CD4-positive, alpha-beta T cell treated with Interferon gamma for 1 hour (primary cell): ENCODE measurements around the gene CRYBG1.
A peak's percentile ranks its signal among the peaks of the same experiment; 100 is the strongest.
"Not testable (repeated sequence)": the region's sequence is repeated elsewhere in the genome, so short reads cannot be mapped to it uniquely, and the experiment has no call there.

ENCODE experiments used
- DNase-seq: peaks from one replicate; pipeline ENCODE4 v3.0.0-alpha.2; 2020

CRYBG1 gene

DNA sequence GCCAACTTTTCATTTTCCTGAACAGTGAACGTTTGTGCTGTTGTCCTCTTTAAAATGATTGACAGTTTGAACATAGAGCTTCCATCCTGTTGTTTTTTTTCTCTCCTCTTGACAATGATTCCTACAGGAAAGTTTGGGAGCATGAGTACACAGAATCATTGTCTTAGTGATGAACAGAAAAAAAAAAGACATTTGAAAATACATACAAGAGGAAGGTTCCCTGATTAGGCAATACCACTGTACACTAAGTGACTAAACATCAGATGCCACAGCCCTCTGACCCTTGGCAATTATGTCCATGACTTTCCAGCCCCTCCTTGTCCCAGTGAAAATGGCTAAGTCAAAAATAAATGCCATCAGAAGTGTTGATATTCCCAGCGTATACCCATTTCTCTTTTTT is 197.3 kb downstream of the CRYBG1 start:
- no peak for DNase-seq

DNA sequence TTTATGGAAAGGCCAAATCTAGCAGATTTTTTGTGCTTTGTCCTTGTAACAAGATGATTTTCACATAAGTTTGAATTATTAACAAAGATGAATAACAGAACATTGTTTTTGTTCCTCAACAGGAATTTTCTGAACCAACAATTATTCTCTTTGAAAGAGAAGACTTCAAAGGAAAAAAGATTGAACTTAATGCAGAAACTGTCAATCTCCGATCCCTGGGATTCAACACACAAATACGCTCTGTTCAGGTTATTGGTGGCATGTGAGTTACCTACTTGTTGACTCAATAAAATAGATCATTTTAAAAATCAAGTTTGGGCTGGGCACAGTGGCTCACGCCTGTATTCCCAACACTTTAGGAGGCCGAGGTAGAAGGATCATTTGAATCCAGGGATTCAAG is 197.8 kb downstream of the CRYBG1 start:
- DNase-seq: no peak

DNA sequence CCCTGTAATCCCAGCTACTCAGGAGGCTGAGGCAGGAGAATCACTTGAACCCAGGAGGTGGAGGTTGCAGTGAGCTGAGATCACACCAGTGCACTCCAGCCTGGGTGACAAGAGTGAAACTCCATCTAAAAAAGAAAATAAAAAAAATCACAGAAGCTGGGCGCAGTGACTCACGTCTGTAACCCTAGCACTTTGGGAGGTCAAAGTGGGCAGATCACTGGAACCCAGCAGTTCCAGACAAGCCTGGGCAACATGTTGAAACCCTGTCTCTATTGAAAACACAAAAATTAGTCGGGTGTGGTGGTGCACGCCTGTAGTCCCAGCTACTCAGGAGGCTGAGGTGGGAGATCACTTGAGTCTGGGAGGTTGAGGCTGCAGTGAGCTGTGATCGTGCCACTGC is 199.1 kb downstream of the CRYBG1 start:
- DNase-seq: not testable (repeated sequence)

DNA sequence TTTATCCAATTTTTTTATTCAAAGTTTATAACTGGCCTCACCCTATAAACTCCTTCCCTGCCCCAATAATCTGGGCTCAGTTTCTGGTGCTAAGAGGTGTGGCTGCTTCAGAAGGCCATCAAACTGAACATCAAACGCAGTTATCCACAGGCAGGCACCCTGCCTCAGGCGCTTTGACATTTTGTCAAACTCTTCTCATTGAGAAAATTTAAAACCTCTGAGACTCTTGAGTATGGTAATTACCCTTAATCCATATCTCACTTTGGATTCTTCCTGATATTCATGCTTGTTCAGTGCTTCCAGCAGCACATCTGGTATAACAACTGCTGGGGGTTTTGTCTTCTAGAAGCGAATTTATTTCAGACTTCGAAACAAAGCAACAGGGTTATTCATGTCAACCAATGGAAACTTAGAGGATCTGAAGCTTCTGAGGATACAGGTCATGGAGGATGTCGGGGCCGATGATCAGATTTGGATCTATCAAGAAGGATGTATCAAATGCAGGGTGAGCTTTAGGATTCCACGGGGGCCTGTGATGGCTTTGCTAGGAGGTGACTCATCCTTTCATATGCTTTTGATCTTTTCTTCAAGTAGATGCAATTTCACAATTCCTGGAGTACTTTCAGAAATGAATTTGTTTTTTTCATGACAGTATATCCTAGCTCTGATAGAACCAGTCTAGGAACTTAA is 200.6 kb downstream of the CRYBG1 start:
- no peak for DNase-seq

DNA sequence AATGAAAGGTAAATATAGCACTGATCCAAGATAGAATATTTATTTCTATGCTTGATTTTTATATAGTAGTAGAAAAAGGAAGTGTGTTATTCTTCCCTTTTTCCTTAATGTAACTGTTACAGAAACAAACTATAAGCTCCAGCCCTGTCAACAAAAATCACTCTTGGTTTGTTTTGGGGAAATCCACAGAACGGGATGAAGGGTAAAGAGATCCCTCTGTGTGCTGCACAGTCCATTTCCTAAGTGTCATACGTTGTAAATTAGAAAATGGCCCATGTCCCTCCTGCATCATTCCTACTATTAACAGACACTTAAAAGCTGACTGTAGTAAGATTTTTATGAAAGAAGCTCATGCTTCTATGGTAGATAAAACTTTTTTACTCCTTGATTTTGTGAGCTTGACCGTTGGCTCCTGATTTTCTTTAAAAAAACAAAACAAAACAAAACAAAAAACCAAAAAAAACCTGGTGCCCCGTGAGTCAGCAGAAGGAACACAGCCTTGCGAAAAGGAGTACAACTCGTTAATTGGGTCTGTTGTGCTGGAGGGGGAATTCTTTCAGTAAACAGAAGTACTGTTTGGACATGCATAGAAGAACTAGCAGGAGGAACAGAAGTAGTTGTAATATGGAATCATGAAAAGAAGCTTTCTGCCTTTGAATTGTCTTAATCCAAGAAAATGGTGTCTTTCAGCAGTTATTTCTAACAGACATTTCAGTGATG is 201.3 kb downstream of the CRYBG1 start:
- DNase-seq: no peak

DNA sequence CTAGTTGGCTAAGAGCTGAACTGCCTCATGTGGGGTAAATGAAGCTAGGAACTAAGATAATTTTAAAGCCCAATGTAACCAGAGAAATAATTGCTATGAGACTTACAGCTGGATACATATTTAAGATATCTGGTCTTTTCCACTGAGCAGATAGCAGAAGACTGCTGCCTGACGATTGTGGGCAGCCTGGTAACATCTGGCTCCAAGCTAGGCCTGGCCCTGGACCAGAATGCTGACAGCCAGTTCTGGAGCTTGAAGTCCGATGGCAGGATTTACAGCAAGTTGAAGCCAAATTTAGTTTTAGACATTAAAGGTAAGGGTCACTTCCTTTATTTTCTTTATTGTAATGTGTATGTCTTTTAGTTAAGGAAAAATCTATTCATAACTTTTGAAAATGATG is 203.1 kb downstream of the CRYBG1 start:
- no peak for DNase-seq

DNA sequence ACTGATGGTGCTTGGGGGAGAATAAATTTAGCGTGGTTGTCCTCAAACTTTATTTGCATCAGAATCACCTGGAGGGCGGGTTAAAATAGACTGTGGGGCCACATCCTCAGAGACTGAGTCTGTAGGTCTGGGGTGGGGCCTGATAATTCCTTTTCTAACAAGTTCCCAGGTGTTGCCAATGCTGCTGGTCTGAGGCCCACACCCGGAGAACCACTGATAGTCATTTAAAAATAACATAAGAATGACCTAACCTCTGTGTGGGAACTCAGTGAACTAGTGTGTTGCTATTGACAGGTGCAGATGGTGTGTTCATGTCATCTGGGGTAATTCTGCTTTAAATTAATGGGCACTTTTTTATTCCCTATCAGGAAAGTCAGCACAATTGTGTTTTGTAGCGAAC is 204.0 kb downstream of the CRYBG1 start:
- no peak for DNase-seq

DNA sequence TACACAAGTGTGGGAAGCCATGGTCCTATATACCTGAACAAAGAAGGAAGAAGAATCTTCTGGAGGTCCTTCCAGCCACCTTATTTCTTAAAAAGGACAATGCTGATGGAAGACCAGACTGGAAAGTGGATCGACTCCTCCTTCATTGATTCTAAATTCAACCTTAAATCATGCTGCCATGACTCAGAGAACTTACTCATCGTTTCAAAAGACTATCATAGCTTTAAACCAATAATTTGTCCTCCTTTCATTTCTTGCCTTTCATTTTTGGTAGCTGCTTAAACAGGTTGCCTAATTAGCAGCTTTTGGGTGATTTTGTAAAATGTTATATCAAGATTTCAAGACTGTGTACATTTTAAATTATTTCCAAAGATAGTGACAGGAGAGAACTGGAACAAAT is 208.0 kb downstream of the CRYBG1 start:
- DNase-seq: no peak

DNA sequence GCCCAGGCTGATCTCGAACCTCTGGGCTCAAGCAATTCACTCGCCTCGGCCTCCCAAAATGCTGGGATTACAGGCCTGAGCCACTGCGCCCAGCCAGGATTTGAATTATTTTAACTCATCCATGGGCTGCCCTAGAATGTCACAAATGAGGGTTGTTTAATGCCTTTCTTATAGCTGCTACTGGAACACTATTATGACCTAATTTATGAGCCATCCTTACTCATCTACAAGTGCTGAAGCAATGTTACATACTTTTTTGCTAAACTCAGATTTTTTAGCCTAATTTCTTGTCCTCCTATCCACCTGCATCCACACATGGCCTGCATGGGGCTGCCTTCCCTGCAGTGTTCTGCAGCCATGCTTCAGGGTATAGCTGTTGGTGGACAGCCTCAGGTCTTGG is 208.9 kb downstream of the CRYBG1 start:
- no peak for DNase-seq

DNA sequence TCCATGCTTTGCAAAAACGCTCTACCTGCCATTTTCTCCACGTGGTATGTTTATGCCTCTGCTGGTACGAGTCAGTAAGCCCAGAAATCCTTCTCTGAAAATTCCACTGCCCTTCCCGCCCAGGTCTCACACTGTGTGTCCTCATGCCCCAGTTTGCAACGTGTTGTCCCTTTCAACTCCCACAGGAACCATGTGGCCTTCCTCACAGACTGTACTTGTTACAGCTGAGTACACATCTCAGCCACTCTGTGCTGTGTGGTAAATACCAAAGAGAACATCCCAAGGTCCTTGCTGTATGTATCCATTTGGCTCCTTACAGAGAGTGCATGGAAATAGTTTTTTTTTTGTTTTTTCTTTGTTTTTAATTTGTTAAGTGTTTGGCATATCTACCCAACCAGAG is 211.9 kb downstream of the CRYBG1 start:
- DNase-seq: no peak

DNA sequence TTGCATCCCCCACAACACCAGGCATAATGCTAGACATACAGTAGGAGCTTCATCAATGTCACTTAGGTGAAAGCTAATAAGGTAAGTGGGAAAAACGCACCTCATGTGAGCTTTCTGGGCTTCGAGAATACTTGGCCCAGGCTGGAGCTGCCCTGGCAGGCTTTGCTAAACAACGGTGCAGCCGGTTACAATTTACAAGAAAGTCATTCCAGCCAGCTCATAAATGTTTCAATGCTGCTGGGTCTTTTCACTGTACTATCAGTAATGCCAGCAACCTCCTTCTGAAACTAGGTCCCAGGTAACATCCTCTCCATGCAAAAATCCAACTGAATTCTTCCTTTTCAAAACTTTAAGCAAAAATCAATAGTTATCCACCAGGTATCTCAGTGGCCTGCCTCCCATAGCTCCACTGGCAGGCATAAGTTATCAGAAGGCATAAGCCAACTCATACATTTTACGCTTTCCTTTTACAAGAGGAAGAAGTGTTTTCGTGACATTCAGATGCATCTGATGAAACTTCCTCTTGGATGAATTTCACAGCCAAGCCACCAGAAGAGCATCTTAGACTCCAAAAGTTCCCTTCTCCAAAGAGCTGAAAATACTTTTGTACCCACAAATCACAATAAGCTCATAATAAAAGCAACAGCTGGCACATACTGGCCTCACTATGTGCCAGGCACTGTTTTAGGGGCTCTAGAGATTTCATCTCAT is 212.5 kb downstream of the CRYBG1 start:
- DNase-seq: no peak

DNA sequence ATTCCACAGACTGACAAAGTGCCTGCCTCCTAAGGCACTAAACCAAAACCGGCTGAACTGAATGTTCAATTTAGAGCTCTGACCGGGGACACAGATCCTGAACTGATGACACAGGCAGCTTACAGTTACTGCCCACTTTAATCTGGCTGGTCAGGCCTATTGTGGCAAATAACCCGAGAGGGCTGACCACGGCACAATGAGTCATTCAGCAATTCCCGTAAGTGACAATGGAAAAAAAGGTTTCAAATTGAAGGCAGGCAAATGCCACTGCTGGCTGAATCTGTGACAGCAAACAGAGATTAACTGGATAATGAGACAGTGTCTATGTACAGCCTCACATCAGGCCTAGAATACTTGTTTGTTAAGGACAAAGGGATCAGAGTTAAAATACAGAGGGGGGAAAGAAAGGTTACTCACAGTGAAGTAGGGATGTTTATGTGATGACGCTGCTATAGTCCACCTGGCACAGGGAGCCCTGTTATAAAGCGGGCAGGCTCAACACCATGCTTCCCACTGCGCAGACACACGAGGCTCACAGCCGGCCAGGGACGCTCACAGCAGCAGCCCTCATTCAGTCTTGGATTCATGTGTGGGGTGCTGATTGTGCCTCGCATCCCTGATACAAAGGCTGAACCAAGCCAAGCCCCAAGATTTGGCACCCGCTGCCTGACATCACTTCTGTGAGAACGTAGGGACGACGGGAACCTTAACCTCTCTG is 214.4 kb downstream of the CRYBG1 start:
- no peak for DNase-seq

DNA sequence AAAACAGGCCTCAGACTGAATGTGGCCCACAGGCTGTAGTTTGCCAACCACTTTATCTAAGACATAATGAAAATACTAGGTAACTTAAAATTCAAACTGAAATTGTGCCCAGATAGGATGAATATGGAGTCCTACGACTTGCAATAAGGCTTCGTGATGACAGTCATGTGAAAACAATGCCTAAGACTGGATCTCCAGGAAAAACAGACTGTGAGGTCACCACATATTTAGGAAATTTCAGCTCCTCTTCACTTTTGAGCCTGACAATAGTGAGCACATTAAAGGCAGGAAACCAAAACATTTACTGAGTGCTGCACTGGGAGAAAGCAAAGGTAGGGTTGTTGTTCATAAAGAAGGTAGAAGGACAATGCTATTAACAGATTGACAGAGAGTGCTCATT is 218.8 kb downstream of the CRYBG1 start:
- DNase-seq: no peak

DNA sequence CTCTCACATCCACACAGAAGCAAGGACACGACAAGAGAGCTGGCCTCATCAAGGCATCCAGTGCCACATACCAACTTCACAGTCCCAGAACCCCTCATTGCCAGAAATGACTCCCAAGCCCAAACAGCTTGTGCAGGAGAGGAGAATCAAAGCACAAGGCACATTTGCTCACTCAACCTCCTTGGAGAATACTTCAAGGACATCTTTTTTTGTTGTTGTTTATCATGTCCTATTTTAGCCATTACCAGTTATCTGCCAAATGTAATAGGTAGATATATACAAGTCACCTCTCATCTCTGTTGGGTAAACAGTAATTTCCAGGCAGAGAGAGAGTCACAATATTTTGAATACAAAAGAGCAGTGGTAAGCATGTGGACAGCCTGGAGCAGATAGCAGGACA is 221.0 kb downstream of the CRYBG1 start:
- no peak for DNase-seq

DNA sequence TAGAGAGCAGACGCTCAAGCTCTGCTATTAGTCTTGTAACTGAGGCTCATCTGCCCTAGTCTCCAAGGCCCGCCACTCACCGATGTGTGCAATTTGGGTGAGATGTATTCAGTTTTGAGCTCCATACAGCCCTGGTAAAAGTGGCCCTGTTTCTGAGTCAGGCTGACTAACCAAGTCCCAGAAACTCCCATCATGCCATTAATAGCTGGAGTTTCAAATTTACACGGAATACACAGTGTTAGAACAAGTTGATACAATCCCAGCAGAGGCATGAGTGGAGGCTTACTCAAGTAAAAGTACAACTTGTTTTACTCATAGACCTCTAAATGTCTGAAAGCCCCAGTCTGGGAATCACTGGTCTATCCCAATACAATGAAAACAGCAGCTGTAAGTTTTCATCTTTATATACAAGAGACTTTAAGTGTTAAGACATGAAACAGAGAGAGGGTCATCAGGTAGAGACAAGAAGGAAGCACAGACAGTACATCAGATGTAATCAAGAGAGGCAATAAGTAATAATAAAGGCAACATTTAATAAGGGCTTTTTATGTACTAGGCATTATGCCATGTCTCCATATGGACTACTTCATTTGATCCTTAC is 226.4 kb downstream of the CRYBG1 start:
- no peak for DNase-seq

DNA sequence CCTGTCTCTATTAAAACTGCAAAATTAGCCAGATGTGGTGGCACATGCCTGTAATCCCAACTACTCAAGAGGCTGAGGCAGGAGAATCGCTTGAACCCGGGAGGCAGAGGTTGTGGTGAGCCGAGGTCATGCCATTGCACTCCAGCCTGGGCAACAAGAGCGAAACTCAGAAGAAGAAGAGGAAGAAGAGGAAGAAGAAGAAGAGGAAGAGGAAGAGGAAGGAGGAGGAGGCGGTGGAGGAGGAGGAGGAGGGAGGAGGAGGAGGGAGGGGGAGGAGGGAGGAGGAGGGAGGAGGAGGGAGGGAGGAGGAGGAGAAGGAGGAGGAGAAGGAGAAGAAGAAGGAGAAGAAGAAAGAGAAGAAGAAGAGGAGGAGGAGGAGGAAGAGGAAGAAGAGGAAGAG is 228.4 kb downstream of the CRYBG1 start:
- not testable (repeated sequence) for DNase-seq

DNA sequence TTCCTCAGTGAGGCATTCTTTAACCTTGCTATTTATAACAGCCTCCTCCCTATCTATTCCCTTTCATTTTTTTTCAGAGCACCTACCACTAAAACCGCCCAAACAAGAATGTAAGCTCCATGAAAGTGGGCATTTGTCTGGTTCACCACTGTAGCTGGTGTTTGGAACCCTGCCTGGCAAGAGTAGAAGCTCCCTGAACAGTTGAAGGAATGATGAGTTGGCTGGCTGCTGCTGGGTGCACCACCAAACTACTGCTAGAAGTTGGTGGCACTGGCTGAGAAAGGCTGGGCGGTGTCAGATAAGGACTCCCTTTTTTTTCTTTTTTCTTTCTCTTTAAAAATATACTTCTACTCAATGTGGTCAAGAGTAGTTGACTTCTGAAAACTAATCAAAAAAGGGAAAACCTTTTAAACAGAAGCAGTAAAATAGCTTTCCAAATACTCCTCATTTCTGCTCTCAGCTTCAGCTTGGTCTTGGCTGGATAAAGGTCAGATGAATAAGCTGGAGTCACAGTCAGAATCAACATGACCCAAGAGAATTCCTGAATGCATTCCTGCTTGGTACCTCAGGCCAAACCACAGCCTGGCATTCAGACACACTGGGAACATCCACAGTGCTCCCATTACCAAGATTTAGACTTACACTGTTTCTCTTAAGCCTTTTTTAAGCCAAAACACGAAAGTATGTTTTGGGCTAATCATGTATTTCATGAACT is 230.8 kb downstream of the CRYBG1 start:
- DNase-seq: no peak

DNA sequence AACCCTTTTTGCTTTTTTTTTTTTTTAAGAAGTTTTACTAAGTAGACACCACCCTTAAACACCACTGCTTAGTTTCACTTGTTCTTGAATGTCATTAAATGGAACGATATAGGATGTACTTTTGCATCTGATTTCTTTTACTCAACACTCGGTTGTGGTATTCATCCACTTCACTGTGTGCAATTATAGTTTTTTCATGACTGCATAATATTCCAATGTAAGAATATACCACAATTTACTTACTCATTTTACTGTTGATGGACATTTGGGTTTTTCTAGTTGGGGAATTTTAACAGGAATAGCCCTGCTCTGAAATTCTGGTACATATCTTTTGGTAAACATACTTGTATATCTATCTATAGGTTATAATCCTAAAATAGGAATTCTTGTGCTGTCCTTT is 238.9 kb downstream of the CRYBG1 start:
- no peak for DNase-seq

DNA sequence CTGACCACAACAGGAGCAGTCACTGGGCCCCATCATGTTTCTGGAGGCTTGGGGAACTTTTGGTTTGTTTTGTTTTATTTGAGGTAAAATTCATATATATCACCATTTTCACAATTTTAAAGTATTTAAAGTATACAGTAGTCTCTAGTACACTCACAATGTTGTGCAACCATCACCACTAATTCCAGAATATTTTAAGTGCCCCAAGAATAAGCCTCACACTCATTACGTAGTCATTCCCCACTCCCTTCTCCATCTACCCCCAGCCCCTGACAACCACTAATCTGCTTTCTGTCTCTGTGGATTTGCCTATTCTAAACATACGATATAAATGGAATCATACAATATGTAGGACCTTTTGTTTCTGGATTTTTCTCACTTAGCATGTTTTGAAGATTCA is 239.8 kb downstream of the CRYBG1 start:
- DNase-seq: no peak

DNA sequence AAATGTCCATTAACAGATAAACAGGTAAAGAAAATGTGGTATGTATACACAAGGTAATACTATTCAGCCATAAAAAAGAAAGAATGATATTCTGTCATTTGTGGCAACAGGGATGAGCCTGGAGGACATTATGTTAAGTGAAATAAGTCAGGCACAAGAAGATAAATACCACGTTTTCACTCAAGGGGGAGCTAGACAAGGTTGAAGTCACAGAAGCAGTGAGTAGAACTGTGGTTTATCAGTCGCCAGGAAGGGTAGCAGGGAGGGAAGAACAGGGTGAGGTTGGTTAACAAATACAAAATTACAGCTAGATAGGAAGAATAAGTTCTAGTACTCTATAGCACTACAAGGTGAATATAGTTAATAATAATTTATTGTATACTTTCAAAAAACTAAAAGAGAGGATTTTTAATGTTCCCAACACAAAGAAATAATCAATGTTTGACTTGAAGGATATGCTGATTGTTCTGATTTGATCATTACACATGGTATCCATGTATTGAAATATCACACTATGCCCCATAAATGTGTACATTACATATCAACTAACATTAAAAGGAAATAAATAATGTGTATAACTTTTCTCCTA is 247.7 kb downstream of the CRYBG1 start:
- no peak for DNase-seq

DNA sequence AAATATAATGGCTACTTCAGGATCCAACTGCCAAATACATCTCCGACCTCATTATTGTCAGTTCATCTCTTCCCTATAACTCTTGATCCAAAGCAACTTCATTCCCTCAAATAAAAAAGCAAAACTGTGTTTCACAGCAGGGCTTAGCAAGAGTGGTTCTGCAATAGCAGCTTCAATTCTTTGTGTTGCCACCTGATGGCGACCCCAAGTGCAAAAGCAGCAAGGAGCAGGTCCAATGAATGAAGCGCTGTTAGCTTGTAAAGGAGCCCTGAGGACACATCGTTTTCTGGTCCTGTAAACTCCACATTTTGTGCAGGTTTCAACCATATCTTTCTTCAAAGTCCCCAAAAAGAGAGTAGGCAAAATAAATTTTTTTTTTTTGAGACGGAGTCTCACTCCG is 249.2 kb downstream of the CRYBG1 start:
- DNase-seq: peak; percentile 25

DNA sequence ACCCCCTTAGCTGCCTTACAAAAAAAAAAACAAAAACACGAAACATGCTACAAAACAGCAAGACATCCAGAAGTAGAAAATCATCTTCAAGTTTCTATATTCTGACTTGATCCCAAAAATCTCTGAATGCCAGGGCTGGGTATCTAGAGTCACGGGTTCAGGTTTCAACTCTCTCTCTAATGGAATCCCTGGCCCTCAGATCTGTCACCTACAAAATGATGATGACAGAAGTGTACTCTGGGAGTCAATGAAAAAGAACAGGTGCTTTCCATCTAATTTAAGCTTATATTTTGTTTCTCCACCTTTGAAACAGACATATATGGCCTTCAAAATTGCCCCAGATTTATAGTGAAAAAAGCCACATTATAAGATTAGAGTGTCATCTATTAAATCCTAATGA is 250.5 kb downstream of the CRYBG1 start:
- DNase-seq: no peak
